ENCODE measurements around the gene ARHGAP6.

ARHGAP6 gene

DNA sequence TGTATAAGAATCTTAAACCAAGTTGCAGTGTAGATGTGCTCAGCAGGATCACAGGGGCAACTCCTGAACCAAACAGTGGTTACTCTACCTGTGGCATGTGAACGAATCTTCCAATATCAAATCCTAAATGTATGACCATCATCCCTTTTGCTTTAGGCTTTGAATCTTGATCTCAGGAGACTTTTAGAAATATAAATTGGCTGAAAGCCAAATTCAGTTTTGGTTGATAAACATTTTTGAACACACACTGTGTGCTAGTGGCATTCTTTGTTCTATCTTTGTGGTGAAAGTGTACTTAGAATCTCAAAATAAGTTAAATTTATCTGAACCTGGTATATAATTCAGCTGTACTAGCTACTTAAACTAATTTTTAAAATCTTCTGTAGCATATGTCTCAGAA lies 4.6 kb upstream of the ARHGAP6 start:
- DNase-seq: no peak
- H3K9me3 ChIP-seq (ENCODE audit: severe bottlenecking): no peaks in the 10 kb centered on the region
- peaks cover 74% of the 10 kb centered on the region for H3K27me3 ChIP-seq (ENCODE audit: insufficient read depth, low read depth, severe bottlenecking)
- TF ChIP-seq, protein P1, sequence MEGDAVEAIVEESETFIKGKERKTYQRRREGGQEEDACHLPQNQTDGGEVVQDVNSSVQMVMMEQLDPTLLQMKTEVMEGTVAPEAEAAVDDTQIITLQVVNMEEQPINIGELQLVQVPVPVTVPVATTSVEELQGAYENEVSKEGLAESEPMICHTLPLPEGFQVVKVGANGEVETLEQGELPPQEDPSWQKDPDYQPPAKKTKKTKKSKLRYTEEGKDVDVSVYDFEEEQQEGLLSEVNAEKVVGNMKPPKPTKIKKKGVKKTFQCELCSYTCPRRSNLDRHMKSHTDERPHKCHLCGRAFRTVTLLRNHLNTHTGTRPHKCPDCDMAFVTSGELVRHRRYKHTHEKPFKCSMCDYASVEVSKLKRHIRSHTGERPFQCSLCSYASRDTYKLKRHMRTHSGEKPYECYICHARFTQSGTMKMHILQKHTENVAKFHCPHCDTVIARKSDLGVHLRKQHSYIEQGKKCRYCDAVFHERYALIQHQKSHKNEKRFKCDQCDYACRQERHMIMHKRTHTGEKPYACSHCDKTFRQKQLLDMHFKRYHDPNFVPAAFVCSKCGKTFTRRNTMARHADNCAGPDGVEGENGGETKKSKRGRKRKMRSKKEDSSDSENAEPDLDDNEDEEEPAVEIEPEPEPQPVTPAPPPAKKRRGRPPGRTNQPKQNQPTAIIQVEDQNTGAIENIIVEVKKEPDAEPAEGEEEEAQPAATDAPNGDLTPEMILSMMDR (IDR thresholded peaks at IDR 0.05; ENCODE audit: low read depth, low read length): no peak
- H3K36me3 ChIP-seq: no peaks in the 10 kb centered on the region
- no peak overlapping the region for H3K27ac ChIP-seq
- H3K4me3 ChIP-seq (ENCODE audit: low read depth, low read length): no peak overlapping the region

DNA sequence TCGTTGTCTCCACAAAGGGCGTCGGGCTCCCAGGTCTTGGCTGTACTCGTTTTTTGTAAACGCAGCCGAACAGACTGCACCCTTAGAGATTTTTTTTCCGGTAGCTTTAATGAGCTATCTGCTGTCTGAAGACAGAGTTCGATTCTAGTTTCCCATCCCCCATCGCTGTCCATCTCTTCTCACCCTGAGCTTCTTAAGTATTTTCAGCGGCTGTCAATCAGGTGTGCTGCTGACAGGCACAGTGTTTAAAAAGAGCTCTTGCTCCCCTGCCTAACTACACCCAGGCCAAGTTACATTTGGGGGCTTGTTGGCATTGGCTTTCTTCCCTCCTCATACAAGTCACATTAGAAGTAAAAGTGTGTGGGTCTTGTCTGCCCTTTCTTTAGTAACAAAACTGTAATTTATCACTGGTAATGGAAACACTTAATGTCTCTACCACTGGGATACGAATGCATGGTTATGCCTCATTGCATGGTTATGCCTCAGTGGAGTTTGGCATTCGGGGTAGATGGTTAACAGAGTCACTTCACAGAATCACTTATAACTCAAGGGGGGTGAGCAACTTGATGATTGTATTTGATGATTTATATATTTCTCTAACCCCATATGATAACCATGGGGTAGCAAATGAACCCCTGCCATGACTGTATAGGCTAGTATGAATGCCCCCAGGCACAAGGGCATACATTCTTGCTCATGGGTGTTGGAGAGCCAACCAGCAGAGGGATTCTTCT lies 1.4 kb upstream of the ARHGAP6 start:
- Histone ChIP-seq H3K9me3 (ENCODE audit: severe bottlenecking) (no peaks in the 10 kb centered on the region), H3K36me3 (no peaks in the 10 kb centered on the region), H3K4me3 (ENCODE audit: low read depth, low read length) (no peak overlapping the region), H3K27ac (no peak overlapping the region), H3K27me3 (ENCODE audit: insufficient read depth, low read depth, severe bottlenecking) (peaks cover 90% of the 10 kb centered on the region)
- TF ChIP-seq, protein P1 (IDR thresholded peaks at IDR 0.05; ENCODE audit: low read depth, low read length): no peak
- no peak for DNase-seq

DNA sequence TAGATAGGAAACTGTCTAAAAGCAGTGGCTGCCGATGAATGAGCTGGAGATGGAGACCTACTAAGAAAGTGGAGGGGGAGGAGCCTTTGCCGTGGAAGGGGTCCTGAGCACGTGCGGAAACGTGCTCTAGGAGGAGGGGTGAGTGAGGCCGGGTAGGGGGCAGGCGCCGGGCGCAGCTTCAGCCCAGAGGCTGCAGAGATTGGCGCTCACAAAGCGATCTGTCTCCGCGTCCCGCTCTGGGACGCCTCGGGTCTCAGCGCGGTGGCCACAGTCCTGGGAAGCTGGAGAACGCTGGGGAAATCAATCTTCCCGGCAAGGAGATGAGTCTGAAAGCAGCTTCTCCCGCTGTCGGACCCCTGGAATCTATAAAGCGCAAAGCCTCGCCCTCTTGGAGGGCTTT lies 444 bp upstream of the ARHGAP6 start:
- H3K4me3 ChIP-seq (ENCODE audit: low read depth, low read length): no peak overlapping the region; the same call in 1 of the 2 replicates
- TF ChIP-seq, protein P1 (IDR thresholded peaks at IDR 0.05; ENCODE audit: low read depth, low read length): no peak
- H3K36me3 ChIP-seq: no peaks in the 10 kb centered on the region
- H3K9me3 ChIP-seq (ENCODE audit: severe bottlenecking): no peaks in the 10 kb centered on the region
- H3K27me3 ChIP-seq (ENCODE audit: insufficient read depth, low read depth, severe bottlenecking): peaks cover 92% of the 10 kb centered on the region
- H3K27ac ChIP-seq: no peak overlapping the region
- no peak for DNase-seq

DNA sequence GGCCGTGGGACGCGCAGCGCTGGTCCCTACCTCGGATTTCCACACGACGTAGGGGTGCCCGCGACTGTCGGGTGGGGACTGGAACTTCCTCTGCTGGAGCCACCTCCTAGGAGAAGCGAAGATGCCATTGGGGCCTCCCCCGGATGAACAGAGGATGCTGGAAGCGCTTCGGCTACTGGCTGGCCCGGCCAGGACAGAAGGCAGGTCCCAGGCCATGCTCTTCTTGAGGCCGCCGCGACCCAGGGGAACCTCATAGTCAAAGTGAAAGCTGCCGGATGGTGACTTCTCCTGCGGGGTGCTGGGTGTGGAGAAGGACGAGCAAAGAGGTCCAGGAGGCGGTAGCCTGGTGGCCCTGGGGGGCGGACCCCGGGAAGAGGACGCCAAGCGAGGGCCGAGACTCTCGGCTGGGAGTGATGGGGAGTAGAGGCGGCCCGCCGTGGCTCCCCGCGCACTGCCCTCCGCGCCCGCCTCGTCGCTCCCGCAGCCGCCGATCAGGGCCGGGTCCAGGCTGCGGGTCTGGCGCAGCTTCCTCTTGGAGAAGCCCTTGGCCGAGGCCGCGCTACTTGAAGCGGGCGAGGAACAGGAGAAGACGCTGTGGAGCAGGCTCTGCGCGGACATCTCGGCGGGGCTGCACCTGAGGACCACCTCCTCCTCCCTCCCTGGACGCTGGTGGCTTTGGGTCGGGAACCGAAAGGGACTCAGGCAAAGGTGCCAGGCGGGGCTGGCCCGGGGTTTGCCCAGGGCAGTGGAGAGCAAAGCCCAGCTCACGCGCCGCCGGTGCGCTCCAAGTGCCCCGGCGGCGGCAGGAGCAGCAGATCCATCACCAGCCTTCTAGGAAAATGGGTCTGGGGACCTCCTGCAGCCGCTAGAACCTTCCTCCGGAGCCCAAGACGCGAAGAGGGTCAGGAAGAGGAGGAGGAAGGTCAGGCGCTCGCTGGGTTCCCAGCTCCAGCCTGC lies 1.2 kb downstream of the ARHGAP6 start:
- no peak for DNase-seq
- no peaks in the 10 kb centered on the region for H3K36me3 ChIP-seq
- peaks cover 89% of the 10 kb centered on the region for H3K27me3 ChIP-seq (ENCODE audit: insufficient read depth, low read depth, severe bottlenecking)
- TF ChIP-seq, protein P1 (IDR thresholded peaks at IDR 0.05; ENCODE audit: low read depth, low read length): no peak
- no peak overlapping the region for H3K27ac ChIP-seq
- H3K9me3 ChIP-seq (ENCODE audit: severe bottlenecking): no peaks in the 10 kb centered on the region
- no peak overlapping the region for H3K4me3 ChIP-seq (ENCODE audit: low read depth, low read length)

DNA sequence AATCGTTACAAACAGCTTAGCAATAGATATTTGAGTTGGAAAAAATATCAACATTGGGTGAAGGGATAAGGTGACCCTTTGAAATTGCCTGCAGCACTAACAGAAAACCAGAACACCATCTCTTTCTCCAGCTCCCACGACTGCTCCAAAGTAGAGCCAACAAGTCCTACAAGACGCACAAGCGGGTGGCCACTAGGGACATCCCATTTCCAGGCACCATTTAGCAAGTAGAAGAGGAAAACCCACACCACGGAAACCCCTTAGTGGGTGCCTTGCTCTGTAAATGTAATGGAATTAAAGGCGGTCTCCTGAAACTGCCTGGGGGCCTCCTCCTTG lies 1.9 kb downstream of the ARHGAP6 start:
- DNase-seq: no peak
- no peak overlapping the region for H3K4me3 ChIP-seq (ENCODE audit: low read depth, low read length)
- H3K27ac ChIP-seq: no peak overlapping the region
- H3K27me3 ChIP-seq (ENCODE audit: insufficient read depth, low read depth, severe bottlenecking): peaks cover 86% of the 10 kb centered on the region
- no peaks in the 10 kb centered on the region for H3K9me3 ChIP-seq (ENCODE audit: severe bottlenecking)
- no peaks in the 10 kb centered on the region for H3K36me3 ChIP-seq
- TF ChIP-seq, protein P1 (IDR thresholded peaks at IDR 0.05; ENCODE audit: low read depth, low read length): no peak

Data from WERI-Rb-1 (cell line).